ENCODE results near the gene CDH4. TPM values are rescaled to one million over a fixed set of nuclear protein-coding genes. Genes with fewer than 3 reads are reported as not detected.

Gene CDH4
- total RNA-seq, 1 experiment from 2014 or later: not detected

- BruUV-seq (replicated peaks): no TSS peak
- peaks cover 30% of the 10 kb centered on the region for H3K27me3 Mint-ChIP-seq (ENCODE audit: insufficient read depth, unreplicated experiment)
- no peak for DNase-seq
- Histone ChIP-seq H3K4me3 (ENCODE audit: low read depth, low read length) (no peak overlapping the region), H3K27me3 (replicated peaks; ENCODE audit: control insufficient read depth, insufficient read depth, low read length) (no peaks in the 10 kb centered on the region; the same call in 1 of the 2 replicates), H3K9me3 (peaks cover 13% of the 10 kb centered on the region), H3K4me1 (no peaks in the 10 kb centered on the region), H3K36me3 (ENCODE audit: control insufficient read depth, insufficient read depth, low read length) (no peaks in the 10 kb centered on the region)
- peaks cover 9% of the 10 kb centered on the region for H3K9me3 Mint-ChIP-seq (ENCODE audit: unreplicated experiment)
- POLR2A ChIA-PET: no interaction called here
- H3K4me1 Mint-ChIP-seq (ENCODE audit: low read depth, unreplicated experiment): no peaks in the 10 kb centered on the region
- no peaks in the 10 kb centered on the region for H3K36me3 Mint-ChIP-seq (ENCODE audit: insufficient read depth, unreplicated experiment)
- CTCF ChIA-PET: no interaction called here
- no peak for TF ChIP-seq CTCF (IDR thresholded peaks at IDR 0.05; ENCODE audit: insufficient read depth in 1 of 2, low read depth in 1 of 2, low read length in 1 of 2, severe bottlenecking in 1 of 2, unreplicated experiment in 1 of 2)
- H3K4me3 Mint-ChIP-seq (ENCODE audit: unreplicated experiment): no peak overlapping the region
- intact Hi-C loops (cut with micrococcal nuclease; ENCODE audit: unreplicated experiment): no loop called here
- no peak overlapping the region for H3K27ac Mint-ChIP-seq (ENCODE audit: unreplicated experiment)
These were observed 593.2 kb downstream of the CDH4 start for GRCh38 chr20:61845233-61845671.

GRCh38 chr20:61846074-61846473, 594.0 kb downstream of the CDH4 start:
- CTCF ChIA-PET: no interaction called here
- H3K27me3 ChIP-seq (replicated peaks; ENCODE audit: control insufficient read depth, insufficient read depth, low read length): no peaks in the 10 kb centered on the region; the same call in 1 of the 2 replicates

GRCh38 chr20:61846741-61847419, 594.8 kb downstream of the CDH4 start:
- peaks cover 9% of the 10 kb centered on the region for H3K9me3 Mint-ChIP-seq (ENCODE audit: unreplicated experiment)
- Histone ChIP-seq H3K4me3 (ENCODE audit: low read depth, low read length) (no peak overlapping the region), H3K36me3 (ENCODE audit: control insufficient read depth, insufficient read depth, low read length) (no peaks in the 10 kb centered on the region), H3K27me3 (replicated peaks; ENCODE audit: control insufficient read depth, insufficient read depth, low read length) (no peaks in the 10 kb centered on the region; the same call in 1 of the 2 replicates), H3K4me1 (no peaks in the 10 kb centered on the region), H3K9me3 (peaks cover 13% of the 10 kb centered on the region)
- H3K4me1 Mint-ChIP-seq (ENCODE audit: low read depth, unreplicated experiment): no peaks in the 10 kb centered on the region
- ChIA-PET POLR2A (no interaction called here), CTCF (no interaction called here)
- intact Hi-C loops (cut with micrococcal nuclease; ENCODE audit: unreplicated experiment): no loop called here
- no peak overlapping the region for H3K27ac Mint-ChIP-seq (ENCODE audit: unreplicated experiment)
- H3K4me3 Mint-ChIP-seq (ENCODE audit: unreplicated experiment): no peak overlapping the region
- no peaks in the 10 kb centered on the region for H3K36me3 Mint-ChIP-seq (ENCODE audit: insufficient read depth, unreplicated experiment)
- no peak for DNase-seq
- H3K27me3 Mint-ChIP-seq (ENCODE audit: insufficient read depth, unreplicated experiment): peaks cover 32% of the 10 kb centered on the region
- no TSS peak for BruUV-seq (replicated peaks)
- no peak for TF ChIP-seq CTCF (IDR thresholded peaks at IDR 0.05; ENCODE audit: insufficient read depth in 1 of 2, low read depth in 1 of 2, low read length in 1 of 2, severe bottlenecking in 1 of 2, unreplicated experiment in 1 of 2)

More at GRCh38 chr20:61846074-61846473, 594.0 kb downstream of the CDH4 start:
- H3K4me1 Mint-ChIP-seq (ENCODE audit: low read depth, unreplicated experiment): no peaks in the 10 kb centered on the region
- Histone ChIP-seq H3K4me3 (ENCODE audit: low read depth, low read length) (no peak overlapping the region), H3K9me3 (peaks cover 13% of the 10 kb centered on the region), H3K4me1 (no peaks in the 10 kb centered on the region), H3K36me3 (ENCODE audit: control insufficient read depth, insufficient read depth, low read length) (no peaks in the 10 kb centered on the region)
- DNase-seq: no peak
- peaks cover 31% of the 10 kb centered on the region for H3K27me3 Mint-ChIP-seq (ENCODE audit: insufficient read depth, unreplicated experiment)
- no TSS peak for BruUV-seq (replicated peaks)
- no peaks in the 10 kb centered on the region for H3K36me3 Mint-ChIP-seq (ENCODE audit: insufficient read depth, unreplicated experiment)
- no peak for TF ChIP-seq CTCF (IDR thresholded peaks at IDR 0.05; ENCODE audit: insufficient read depth in 1 of 2, low read depth in 1 of 2, low read length in 1 of 2, severe bottlenecking in 1 of 2, unreplicated experiment in 1 of 2)
- POLR2A ChIA-PET: no interaction called here
- intact Hi-C loops (cut with micrococcal nuclease; ENCODE audit: unreplicated experiment): no loop called here
- H3K4me3 Mint-ChIP-seq (ENCODE audit: unreplicated experiment): no peak overlapping the region
- H3K27ac Mint-ChIP-seq (ENCODE audit: unreplicated experiment): no peak overlapping the region
- peaks cover 9% of the 10 kb centered on the region for H3K9me3 Mint-ChIP-seq (ENCODE audit: unreplicated experiment)
